Mononuclear cell (primary cell): ENCODE data around the gene RPL27A. TPM values are rescaled to one million over a fixed set of nuclear protein-coding genes. Genes with fewer than 3 reads are reported as not detected.

Source experiments
- H3K27me3 ChIP-seq: 2 replicates; pipeline ENCODE4 v1.6.0; 2011; ENCODE audit warnings: low read length, control low read depth; ENCODE audit not compliant: insufficient read depth
- H3K4me1 ChIP-seq: 2 replicates; pipeline ENCODE4 v1.5.1; 2011; ENCODE audit warnings: mild to moderate bottlenecking, low read length, control low read depth; ENCODE audit not compliant: insufficient read depth
- H3K4me3 ChIP-seq: 2 replicates; pipeline ENCODE4 v1.5.1; 2011; ENCODE audit warnings: mild to moderate bottlenecking, low read length, moderate library complexity
- H3K9me3 ChIP-seq: 2 replicates; pipeline ENCODE4 v1.5.1; 2011; ENCODE audit warnings: low read depth, mild to moderate bottlenecking, control low read depth, low read length
- total RNA-seq: library from RNA; depleted of rRNA; stranded (reverse); fragments of >200 nt; gene quantifications from one replicate; pipeline ENCODE4 v1.2.3, GENCODE V29; 2012

The RPL27A gene
- total RNA-seq, 1 donor: 1,583 TPM

- no peaks in the 10 kb centered on the region for H3K27me3 ChIP-seq
- H3K4me3 ChIP-seq: no peak overlapping the region
- no peaks in the 10 kb centered on the region for H3K9me3 ChIP-seq
- H3K4me1 ChIP-seq: peaks cover 27% of the 10 kb centered on the region
Observed at GRCh38 chr11:8702598-8702915, 20.0 kb downstream of the RPL27A start.

- no peak overlapping the region for H3K4me3 ChIP-seq
- no peaks in the 10 kb centered on the region for H3K9me3 ChIP-seq
- peaks cover 27% of the 10 kb centered on the region for H3K4me1 ChIP-seq
- H3K27me3 ChIP-seq: no peaks in the 10 kb centered on the region
Observed at GRCh38 chr11:8704136-8704535, 21.5 kb downstream of the RPL27A start.

DNA sequence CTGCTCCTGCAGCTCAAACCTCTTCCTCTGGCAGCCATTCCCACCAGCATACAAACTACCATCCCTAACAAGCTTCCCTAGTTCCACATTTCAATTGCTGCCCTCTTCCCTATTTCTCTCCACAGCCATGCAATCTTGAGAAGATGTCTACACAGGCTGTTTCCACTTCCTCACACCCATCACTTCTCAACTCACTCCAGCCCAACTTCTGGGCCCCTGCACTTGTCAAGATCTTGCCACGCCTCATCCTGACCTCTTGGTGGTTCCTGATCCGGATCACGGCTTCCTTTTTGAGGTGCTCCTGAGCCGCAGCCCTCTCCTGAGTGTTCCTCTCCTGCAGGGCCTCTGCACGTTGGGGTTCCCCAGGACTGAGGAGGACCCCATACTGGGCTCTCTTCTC, 22.6 kb downstream of the RPL27A start:
- H3K4me3 ChIP-seq: no peak overlapping the region
- peaks cover 20% of the 10 kb centered on the region for H3K4me1 ChIP-seq
- H3K9me3 ChIP-seq: no peaks in the 10 kb centered on the region
- H3K27me3 ChIP-seq: no peaks in the 10 kb centered on the region

GRCh38 chr11:8706673-8707432, 24.3 kb downstream of the RPL27A start:
- H3K4me3 ChIP-seq: no peak overlapping the region
- H3K9me3 ChIP-seq: no peaks in the 10 kb centered on the region
- H3K27me3 ChIP-seq: no peaks in the 10 kb centered on the region
- peaks cover 17% of the 10 kb centered on the region for H3K4me1 ChIP-seq

GRCh38 chr11:8707541-8708191, 25.1 kb downstream of the RPL27A start:
- H3K4me3 ChIP-seq: no peak overlapping the region
- H3K4me1 ChIP-seq: peaks cover 17% of the 10 kb centered on the region
- H3K9me3 ChIP-seq: no peaks in the 10 kb centered on the region
- H3K27me3 ChIP-seq: no peaks in the 10 kb centered on the region

DNA sequence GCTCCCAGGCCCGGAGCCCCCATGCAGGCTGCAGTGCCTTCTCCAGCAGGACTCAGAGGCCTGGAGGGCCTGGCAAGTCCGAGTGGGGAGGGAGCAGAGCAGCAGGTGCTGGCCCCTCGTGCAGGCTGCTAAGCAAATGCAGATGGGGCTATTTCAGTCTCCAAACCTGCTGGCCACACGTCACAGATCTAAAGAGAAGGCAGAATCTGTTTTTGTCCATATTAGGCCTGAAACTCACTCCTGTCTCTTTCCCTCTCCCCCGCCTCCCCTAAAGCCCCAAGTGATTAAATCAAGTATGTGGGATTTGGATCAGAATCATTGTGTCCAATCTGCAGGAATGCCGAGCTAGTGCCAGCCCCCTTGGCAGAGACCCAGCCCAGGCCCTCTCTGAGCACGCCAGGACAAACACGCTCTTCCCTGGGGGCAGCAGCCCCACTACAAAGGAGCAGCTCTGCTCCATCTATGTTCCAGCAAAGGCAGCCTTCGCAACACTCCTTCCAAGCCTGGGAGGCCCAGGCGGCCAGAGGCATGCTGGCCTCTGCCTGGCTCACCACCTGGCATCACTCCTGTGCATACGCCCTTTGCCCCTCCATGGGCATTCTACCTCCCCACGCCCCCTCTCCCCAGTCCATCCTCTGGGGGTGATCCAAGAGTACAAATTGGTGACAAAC, 26.5 kb downstream of the RPL27A start:
- Histone ChIP-seq H3K4me3 (no peak overlapping the region), H3K4me1 (peaks cover 13% of the 10 kb centered on the region), H3K27me3 (no peaks in the 10 kb centered on the region), H3K9me3 (no peaks in the 10 kb centered on the region)

GRCh38 chr11:8709777-8710176, 27.2 kb downstream of the RPL27A start:
- Histone ChIP-seq H3K4me3 (no peak overlapping the region), H3K9me3 (no peaks in the 10 kb centered on the region), H3K4me1 (peaks cover 7% of the 10 kb centered on the region), H3K27me3 (no peaks in the 10 kb centered on the region)

DNA sequence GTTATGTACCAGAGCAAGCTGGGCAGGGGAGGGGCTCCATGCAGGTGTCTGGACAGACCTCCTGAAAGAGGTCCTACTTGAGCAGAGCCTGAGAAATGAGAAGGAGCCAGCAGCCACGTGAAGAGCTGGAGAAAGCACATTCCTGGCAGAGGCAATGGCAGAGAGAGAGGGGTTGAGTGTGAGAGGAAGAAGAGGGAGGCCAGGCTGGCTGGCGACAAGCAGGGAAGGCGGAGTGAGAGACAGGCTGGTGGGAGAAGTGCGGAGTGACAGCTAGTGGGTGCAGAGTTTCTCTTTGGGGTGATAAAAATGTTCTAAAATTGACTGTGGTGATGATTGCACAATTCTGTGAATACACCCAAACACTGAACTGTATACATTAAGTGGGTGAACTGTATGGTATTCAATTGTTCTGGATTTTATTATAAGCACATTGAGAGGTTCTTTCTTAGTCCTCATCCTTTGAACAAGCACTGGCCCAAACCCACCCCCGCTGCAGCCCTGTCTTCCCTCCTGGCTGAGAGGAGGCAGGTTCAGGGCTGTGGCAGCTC, 29.4 kb downstream of the RPL27A start:
- no peak overlapping the region for H3K4me3 ChIP-seq
- no peaks in the 10 kb centered on the region for H3K9me3 ChIP-seq
- H3K27me3 ChIP-seq: no peaks in the 10 kb centered on the region
- H3K4me1 ChIP-seq: peaks cover 8% of the 10 kb centered on the region

GRCh38 chr11:8712506-8712905, 29.9 kb downstream of the RPL27A start:
- Histone ChIP-seq H3K4me3 (no peak overlapping the region), H3K4me1 (peaks cover 9% of the 10 kb centered on the region), H3K9me3 (no peaks in the 10 kb centered on the region), H3K27me3 (no peaks in the 10 kb centered on the region)

- no peaks in the 10 kb centered on the region for H3K9me3 ChIP-seq
Observed at GRCh38 chr11:8713760-8714454, 31.3 kb downstream of the RPL27A start.

GRCh38 chr11:8714622-8715225, 32.1 kb downstream of the RPL27A start:
- H3K27me3 ChIP-seq: no peaks in the 10 kb centered on the region
- no peaks in the 10 kb centered on the region for H3K9me3 ChIP-seq
- no peak overlapping the region for H3K4me3 ChIP-seq
- peaks cover 20% of the 10 kb centered on the region for H3K4me1 ChIP-seq

More at GRCh38 chr11:8713760-8714454, 31.3 kb downstream of the RPL27A start:
- Histone ChIP-seq H3K4me3 (no peak overlapping the region), H3K4me1 (peaks cover 20% of the 10 kb centered on the region), H3K27me3 (no peaks in the 10 kb centered on the region)

- H3K4me1 ChIP-seq: peaks cover 20% of the 10 kb centered on the region
- no peak overlapping the region for H3K4me3 ChIP-seq
Observed at GRCh38 chr11:8715501-8715900, 32.9 kb downstream of the RPL27A start.

DNA sequence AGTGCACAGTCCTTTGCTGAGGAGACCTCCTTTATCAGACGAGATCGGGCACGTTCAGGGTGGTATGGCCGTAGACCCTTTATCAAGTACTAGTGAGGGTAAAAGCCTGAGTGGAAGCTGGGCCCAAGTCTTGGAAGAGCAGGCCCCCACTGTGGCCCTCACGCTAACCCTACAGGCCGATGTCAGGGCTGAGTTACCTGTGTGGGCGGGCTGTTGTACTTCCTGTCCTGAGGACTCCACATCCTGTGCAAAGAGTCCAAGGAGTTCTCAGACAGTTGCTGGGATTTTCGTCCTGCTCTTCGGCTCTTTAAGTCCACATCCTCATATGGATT, 34.9 kb downstream of the RPL27A start:
- no peak overlapping the region for H3K4me3 ChIP-seq
- no peaks in the 10 kb centered on the region for H3K27me3 ChIP-seq
- H3K4me1 ChIP-seq: peaks cover 20% of the 10 kb centered on the region
- no peaks in the 10 kb centered on the region for H3K9me3 ChIP-seq

More at GRCh38 chr11:8715501-8715900, 32.9 kb downstream of the RPL27A start:
- no peaks in the 10 kb centered on the region for H3K9me3 ChIP-seq
- no peaks in the 10 kb centered on the region for H3K27me3 ChIP-seq

GRCh38 chr11:8717876-8718753, 35.5 kb downstream of the RPL27A start:
- H3K27me3 ChIP-seq: no peaks in the 10 kb centered on the region
- H3K4me3 ChIP-seq: no peak overlapping the region
- H3K4me1 ChIP-seq: peaks cover 20% of the 10 kb centered on the region

More at GRCh38 chr11:8717876-8718753, 35.5 kb downstream of the RPL27A start:
- H3K9me3 ChIP-seq: no peaks in the 10 kb centered on the region
